ENCODE data around the gene DLG5. TPM values are rescaled to one million over a fixed set of nuclear protein-coding genes. Genes with fewer than 3 reads are reported as not detected.

The DLG5 gene
- total RNA-seq, 1 experiment from 2014 or later = 51.0 TPM

DNA sequence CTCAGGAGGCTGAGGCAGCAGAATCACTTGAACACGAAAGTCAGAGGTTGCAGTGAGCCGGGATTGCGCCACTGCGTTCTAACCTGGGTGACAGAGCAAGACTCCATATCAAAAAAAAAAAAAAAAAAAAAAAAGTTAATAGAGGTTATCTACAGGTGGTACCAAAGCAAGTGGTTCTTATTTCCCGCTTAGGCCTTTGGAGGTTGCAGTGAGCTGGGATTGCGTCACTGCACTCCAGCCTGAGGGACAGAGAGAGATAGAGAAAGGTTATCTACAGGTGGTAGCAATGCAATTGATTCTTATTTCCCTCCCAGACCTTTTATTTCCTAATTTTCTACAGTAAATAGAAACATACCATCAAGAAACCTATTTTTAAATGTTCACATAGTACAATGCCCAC, 98.2 kb downstream of the DLG5 start:
- intact Hi-C loops (cut with micrococcal nuclease; ENCODE audit: unreplicated experiment) = no loop called here
- no peak overlapping the region for H3K4me3 Mint-ChIP-seq (ENCODE audit: low read depth, unreplicated experiment)
- no peak for DNase-seq
- no peaks in the 10 kb centered on the region for H3K9me3 Mint-ChIP-seq (ENCODE audit: low read depth, unreplicated experiment)
- H3K4me1 Mint-ChIP-seq (ENCODE audit: low read depth, unreplicated experiment) = peaks cover 6% of the 10 kb centered on the region
- no peaks in the 10 kb centered on the region for H3K27me3 Mint-ChIP-seq (ENCODE audit: unreplicated experiment)
- peaks cover 21% of the 10 kb centered on the region for H3K36me3 Mint-ChIP-seq (ENCODE audit: insufficient read depth, unreplicated experiment)
- no TSS peak for BruUV-seq (replicated peaks)
- no peak overlapping the region for H3K27ac Mint-ChIP-seq (ENCODE audit: unreplicated experiment)
- CTCF ChIA-PET = no interaction called here
- TF ChIP-seq, protein P1, sequence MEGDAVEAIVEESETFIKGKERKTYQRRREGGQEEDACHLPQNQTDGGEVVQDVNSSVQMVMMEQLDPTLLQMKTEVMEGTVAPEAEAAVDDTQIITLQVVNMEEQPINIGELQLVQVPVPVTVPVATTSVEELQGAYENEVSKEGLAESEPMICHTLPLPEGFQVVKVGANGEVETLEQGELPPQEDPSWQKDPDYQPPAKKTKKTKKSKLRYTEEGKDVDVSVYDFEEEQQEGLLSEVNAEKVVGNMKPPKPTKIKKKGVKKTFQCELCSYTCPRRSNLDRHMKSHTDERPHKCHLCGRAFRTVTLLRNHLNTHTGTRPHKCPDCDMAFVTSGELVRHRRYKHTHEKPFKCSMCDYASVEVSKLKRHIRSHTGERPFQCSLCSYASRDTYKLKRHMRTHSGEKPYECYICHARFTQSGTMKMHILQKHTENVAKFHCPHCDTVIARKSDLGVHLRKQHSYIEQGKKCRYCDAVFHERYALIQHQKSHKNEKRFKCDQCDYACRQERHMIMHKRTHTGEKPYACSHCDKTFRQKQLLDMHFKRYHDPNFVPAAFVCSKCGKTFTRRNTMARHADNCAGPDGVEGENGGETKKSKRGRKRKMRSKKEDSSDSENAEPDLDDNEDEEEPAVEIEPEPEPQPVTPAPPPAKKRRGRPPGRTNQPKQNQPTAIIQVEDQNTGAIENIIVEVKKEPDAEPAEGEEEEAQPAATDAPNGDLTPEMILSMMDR (IDR thresholded peaks at IDR 0.05; ENCODE audit: unreplicated experiment) = no peak

DNA sequence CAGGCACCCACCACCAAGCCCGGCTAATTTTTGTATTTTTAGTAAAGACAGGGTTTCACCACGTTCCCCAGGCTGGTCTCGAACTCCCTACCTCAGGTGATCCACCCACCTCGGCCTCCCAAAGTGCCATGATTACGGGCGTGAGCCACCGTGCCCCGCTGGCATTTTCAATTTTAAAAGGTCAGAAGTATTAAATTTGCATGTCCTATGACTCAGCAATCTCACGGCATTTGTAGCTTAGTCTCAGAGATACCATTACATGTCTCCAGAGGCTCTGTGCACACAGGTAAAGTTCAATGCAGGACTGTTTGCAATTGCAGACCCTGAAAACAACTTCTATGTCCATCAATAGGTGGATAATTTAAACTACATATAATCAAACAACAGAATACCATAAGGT, 99.2 kb downstream of the DLG5 start:
- no peak for DNase-seq
- Mint-ChIP-seq H3K27ac (ENCODE audit: unreplicated experiment) (no peak overlapping the region), H3K9me3 (ENCODE audit: low read depth, unreplicated experiment) (no peaks in the 10 kb centered on the region), H3K4me3 (ENCODE audit: low read depth, unreplicated experiment) (no peak overlapping the region), H3K36me3 (ENCODE audit: insufficient read depth, unreplicated experiment) (peaks cover 21% of the 10 kb centered on the region), H3K4me1 (ENCODE audit: low read depth, unreplicated experiment) (peaks cover 6% of the 10 kb centered on the region), H3K27me3 (ENCODE audit: unreplicated experiment) (no peaks in the 10 kb centered on the region)
- intact Hi-C loops (cut with micrococcal nuclease; ENCODE audit: unreplicated experiment) = no loop called here
- CTCF ChIA-PET = no interaction called here
- TF ChIP-seq, protein P1 (IDR thresholded peaks at IDR 0.05; ENCODE audit: unreplicated experiment) = no peak
- no TSS peak for BruUV-seq (replicated peaks)

DNA sequence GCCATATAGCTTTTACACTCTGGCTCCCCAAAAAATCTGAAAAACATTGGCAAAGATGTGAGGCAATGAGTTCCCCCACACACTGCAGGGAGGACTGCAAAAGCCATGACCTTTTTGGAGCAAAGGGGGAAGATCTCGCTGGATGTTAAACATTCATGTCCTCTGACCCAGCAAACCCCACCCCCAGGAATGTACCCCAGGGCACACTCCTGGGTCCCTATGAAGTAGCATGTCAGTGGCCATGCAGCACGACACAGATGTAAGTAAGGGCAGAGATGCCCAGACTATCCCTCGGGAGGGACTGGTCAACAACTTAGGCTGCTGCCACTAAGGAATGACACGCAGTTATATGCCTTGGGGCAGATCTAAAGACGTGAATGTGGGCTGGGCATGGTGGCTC, 100.6 kb downstream of the DLG5 start:
- no peak for DNase-seq
- H3K4me3 Mint-ChIP-seq (ENCODE audit: low read depth, unreplicated experiment) = no peak overlapping the region
- BruUV-seq (replicated peaks) = no TSS peak
- no peak overlapping the region for H3K27ac Mint-ChIP-seq (ENCODE audit: unreplicated experiment)
- TF ChIP-seq, protein P1 (IDR thresholded peaks at IDR 0.05; ENCODE audit: unreplicated experiment) = no peak
- CTCF ChIA-PET = interaction anchor here (0.7 kb wide), 1 partner anchor 162 kb away, joined by 6 read pairs; no protein-coding TSS in a partner anchor
- intact Hi-C loops (cut with micrococcal nuclease; ENCODE audit: unreplicated experiment) = no loop called here
- peaks cover 21% of the 10 kb centered on the region for H3K36me3 Mint-ChIP-seq (ENCODE audit: insufficient read depth, unreplicated experiment)
- peaks cover 6% of the 10 kb centered on the region for H3K4me1 Mint-ChIP-seq (ENCODE audit: low read depth, unreplicated experiment)
- no peaks in the 10 kb centered on the region for H3K27me3 Mint-ChIP-seq (ENCODE audit: unreplicated experiment)
- no peaks in the 10 kb centered on the region for H3K9me3 Mint-ChIP-seq (ENCODE audit: low read depth, unreplicated experiment)

DNA sequence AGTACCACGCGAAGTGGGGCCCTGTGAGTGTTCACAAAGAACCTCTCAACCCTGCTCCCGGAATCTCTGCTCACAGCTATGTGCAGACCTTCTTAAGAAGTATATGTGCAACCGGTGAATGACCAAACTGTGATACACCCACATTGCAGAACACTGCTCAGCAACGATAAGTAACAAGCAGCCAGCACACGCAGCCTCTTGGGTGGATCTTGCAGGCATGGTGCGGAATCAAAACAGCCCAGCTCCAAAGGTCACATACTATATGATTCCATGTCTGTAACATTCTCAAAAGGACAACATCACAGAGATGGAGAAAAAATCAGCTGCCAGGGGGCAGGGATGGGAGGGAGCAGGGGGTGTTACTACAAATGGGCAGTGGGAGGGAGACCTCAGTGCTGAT, 101.6 kb downstream of the DLG5 start:
- H3K27me3 Mint-ChIP-seq (ENCODE audit: unreplicated experiment) = no peaks in the 10 kb centered on the region
- DNase-seq = no peak
- no TSS peak for BruUV-seq (replicated peaks)
- CTCF ChIA-PET = no interaction called here
- TF ChIP-seq, protein P1 (IDR thresholded peaks at IDR 0.05; ENCODE audit: unreplicated experiment) = no peak
- no peak overlapping the region for H3K27ac Mint-ChIP-seq (ENCODE audit: unreplicated experiment)
- H3K9me3 Mint-ChIP-seq (ENCODE audit: low read depth, unreplicated experiment) = no peaks in the 10 kb centered on the region
- peaks cover 21% of the 10 kb centered on the region for H3K36me3 Mint-ChIP-seq (ENCODE audit: insufficient read depth, unreplicated experiment)
- H3K4me3 Mint-ChIP-seq (ENCODE audit: low read depth, unreplicated experiment) = no peak overlapping the region
- peaks cover 6% of the 10 kb centered on the region for H3K4me1 Mint-ChIP-seq (ENCODE audit: low read depth, unreplicated experiment)
- intact Hi-C loops (cut with micrococcal nuclease; ENCODE audit: unreplicated experiment) = no loop called here

All from Calu3 (cell line).